ENCODE data around the gene PARP9.
"Not testable (repeated sequence)": the region's sequence is repeated elsewhere in the genome, so short reads cannot be mapped to it uniquely, and the experiment has no call there.

The PARP9 gene

DNA sequence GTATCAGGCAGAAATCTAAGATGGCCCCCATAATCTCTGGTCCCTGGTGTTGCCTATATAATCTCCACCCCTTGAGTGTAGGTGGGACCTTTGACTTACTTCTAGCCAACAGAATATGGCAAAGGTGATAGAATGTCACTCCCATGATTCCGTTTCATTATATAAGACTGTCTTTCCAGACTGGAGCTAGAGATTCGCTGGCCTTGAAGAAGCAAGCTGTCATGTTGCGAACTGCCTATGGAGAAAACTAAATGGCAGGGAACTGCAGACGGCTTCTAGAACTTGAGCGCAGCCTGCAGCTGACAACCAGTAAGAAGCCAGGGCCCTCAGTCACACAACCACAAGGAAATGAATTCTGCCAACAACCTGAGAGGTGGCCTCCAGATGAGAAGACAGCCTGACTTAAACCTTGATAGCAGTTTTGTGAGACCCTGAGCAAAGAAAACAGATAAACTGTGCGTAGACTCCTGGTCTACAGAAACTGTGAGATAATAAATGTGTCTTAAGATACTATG is 47.2 kb downstream of the PARP9 start:
- DNase-seq = no peak

- no peak for DNase-seq
Measured at GRCh38 chr3:122515870-122516269, 48.2 kb downstream of the PARP9 start.

DNA sequence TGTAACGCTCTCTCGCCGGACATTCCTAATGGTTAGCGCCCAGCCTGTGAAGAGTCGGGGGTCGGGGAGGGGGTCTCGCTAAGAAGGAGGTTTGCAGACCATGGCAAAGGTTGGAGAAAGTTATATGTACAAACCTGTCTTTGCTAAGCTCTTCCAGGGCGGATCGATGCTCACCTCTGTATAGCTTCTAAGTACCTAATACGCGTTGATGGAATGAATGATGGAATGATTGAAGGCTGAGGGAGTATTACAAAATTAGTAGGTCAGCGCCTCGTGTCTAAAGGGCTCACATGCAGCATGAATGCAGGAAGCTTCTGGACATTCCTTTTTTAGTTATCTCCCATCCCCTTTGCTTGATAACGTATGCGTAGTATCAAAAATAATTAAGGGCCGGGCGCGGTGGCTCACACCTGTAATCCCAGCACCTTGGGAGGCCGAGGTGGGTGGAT is 49.1 kb downstream of the PARP9 start:
- no peak for DNase-seq

DNA sequence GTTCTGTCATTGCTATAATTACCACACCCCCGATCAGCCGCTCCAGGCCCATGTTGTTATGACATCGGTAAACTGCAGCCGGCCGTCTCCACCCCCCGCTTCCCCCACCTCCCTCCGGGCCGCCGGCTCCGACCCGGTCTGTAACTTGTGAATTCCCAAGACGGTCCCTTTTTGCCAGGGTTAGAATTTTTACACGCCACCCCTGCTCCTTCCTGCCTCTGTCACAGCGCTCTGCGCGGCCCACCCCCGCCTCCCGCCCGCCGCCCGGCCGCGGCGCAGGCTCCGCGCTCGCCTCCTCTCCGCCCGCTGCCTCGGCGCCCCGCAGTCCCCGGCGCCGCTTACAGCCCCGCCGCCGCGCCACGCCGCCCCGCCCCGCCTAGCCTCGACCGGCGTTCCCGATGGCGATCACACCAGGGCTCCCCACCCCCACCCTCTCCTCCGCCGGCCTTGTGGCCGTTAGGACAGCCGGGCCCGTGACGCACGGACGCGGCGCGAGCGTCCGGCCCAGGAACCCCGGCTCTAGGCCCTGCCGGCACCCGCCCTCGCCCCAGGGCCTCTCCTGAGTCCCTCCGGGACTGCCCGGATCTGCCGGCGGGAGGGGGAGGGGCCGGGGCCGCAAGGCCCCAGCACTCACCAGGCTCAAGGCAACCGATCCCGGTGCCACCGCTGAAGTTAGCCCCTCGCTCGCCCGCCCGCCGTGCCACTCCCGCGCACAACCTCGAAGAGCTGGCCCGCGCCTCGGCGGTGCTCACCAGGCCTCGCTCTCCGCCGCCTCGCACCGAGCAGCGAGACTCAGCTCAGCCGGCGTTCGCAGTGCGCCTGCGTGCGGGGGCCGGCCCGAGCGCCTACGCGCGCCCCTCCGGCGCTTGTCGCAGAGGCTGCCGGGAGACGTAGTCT is 49.7 kb downstream of the PARP9 start, which contains the start of gene KPNA1:
TSS of gene KPNA1 (minus strand) at position 817 of the 897 bp plus-strand sequence. CDS start 18,374 bp downstream, outside the sequence.
- DNase-seq = peak; percentile 79

GRCh38 chr3:122513386-122514122 is 50.5 kb downstream of the PARP9 start:
- DNase-seq = no peak

DNA sequence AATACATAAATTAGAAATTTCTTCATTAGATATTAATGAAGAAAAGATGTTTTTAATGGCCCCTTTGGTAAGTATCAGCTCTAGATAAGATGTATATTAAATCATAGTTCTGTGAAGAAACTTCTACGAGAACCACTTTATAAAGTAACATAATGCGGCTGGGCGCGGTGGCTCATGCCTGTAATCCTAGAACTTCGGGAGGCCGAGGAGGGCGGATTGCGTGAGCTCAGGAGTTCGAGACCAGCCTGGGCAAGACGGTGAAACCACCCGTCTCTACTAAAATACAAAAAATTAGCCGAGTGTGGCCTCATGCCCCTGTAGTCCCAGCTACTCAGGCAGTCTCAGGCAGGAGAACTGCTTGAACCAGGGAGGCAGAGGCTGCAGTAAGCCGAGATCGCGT is 51.8 kb downstream of the PARP9 start:
- no peak for DNase-seq

DNA sequence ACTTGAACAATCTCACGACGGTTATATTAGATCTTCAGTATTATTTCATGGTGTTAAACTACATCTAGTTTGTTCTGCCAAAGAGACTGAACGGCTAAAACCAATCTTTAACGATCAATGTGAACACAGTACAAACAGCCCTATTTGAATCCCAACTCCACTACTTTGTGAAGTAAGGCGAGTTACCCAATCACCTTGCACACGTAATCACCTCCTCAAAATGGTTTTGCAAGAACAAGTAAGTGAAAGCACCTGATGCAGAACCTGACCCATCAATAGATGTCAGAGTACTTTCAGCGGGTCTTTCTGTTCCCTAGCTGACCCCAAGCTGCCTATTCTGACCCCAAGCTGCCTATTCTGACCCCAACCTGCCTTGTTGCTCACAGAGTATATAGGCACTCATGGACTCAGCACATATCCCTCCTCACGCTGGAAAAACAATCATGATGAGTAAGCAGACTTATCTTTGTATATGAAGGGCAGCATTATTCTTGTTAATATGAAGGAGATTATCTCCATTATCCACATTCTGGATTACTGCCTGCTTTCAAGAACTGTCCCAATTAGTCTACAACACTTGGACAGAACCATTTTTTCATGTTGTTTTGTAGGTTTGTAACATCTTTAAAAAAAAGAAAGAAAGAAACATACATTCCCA is 53.1 kb downstream of the PARP9 start:
- no peak for DNase-seq

- peak; percentile 92 for DNase-seq
Measured at GRCh38 chr3:122508944-122509343, 55.2 kb downstream of the PARP9 start.

DNA sequence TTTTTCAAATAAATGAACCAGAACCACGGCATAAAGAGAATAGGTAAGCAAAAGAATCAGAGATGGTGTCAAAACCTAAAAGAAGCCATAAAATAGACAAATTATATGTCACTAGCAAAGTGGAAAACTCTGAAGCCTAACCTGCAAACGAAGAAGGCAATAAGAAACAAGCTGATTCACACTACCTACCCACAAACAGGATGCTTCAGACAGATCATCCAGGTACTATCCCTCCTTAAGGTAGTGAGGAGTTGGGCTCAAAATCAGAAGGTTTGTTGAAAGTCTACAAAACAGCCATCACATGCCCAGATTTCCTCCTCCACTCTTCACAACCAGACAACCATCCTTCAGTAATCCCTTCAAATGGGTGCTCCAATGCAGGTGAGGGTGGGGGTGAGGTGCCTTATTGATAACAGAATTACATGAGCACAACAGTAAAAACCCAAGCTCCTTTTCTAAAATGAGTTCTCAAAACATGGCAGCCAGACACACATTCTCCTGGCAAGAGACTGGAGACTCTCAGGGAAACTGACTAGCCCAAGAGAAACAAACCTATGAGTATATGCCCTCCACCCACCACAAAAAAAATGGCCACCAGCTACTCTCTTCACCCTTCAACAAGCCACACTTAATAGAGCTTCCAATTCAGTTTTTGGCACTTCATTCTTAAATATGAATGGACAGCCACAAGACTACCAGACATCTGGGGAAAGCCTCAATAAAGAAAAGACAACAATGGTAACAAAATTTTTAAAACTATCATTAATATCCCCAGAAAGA is 55.8 kb downstream of the PARP9 start:
- no peak for DNase-seq

DNA sequence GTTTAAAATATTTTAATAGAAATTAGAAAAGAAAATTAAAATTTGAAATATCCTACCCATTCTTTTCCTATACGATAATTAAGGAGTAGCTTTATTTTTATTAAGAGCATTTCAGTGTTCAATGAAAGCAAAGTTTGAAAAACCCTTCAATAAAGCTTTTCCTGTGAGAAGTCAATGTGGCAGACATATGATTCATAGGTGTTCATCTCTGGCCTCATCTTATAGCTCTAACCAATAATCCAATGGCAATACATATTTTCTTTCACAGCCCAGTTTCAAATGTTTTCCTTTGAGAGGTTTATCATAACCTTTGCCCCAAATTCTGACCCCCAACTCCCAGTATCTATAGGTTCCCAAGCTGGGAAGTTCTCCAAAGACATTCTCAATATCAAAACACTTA is 57.6 kb downstream of the PARP9 start:
- DNase-seq = no peak

- no peak for DNase-seq
Measured at GRCh38 chr3:122505676-122506075, 58.4 kb downstream of the PARP9 start.

DNA sequence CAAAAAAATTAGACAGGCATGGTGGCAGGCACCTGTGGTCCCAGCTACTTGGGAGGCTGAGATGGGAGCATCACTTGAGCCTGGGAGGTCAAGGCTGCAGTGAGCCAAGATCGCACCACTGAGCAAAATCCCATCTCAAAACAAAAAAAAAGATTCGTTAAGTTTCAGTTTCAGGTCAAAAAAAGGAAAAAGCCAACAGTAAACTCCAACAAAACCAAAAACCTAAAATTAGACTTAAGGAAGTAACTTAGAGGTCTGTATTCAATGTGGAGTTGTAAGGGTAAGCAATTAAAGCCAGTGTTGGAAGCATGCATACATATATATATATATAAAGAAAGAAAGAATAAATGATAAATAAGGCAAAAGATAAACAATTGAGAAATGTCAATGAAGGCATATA is 61.2 kb downstream of the PARP9 start:
- peak; percentile 88 for DNase-seq

- no peak for DNase-seq
Measured at GRCh38 chr3:122502139-122502538, 62.0 kb downstream of the PARP9 start.

DNA sequence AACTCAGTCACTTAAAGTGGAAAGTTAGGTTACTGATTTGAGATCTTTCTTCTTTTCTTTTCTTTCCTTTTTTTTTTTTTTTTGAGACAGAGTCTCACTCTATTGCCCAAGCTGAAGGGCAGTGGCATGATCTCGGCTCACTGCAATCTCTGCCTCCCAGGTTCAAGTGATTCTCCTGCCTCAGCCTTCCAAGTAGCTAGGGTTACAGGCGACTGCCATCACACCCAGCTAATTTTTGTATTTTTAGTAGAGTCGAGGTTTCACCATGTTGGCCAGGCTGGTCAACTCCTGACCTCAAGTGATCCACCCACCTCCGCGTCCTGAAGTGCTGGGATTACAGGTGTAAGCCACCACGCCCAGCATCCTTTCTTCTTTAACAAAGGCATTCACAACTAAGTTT is 63.1 kb downstream of the PARP9 start:
- DNase-seq = not testable (repeated sequence)

- no peak for DNase-seq
Measured at GRCh38 chr3:122498152-122498551, 65.9 kb downstream of the PARP9 start.

- DNase-seq = peak; percentile 90
Measured at GRCh38 chr3:122497425-122497824, 66.7 kb downstream of the PARP9 start.

- no peak for DNase-seq
Measured at GRCh38 chr3:122496508-122496907, 67.6 kb downstream of the PARP9 start.

- DNase-seq = peak; percentile 73
Measured at GRCh38 chr3:122493296-122493695, 70.8 kb downstream of the PARP9 start.

DNA sequence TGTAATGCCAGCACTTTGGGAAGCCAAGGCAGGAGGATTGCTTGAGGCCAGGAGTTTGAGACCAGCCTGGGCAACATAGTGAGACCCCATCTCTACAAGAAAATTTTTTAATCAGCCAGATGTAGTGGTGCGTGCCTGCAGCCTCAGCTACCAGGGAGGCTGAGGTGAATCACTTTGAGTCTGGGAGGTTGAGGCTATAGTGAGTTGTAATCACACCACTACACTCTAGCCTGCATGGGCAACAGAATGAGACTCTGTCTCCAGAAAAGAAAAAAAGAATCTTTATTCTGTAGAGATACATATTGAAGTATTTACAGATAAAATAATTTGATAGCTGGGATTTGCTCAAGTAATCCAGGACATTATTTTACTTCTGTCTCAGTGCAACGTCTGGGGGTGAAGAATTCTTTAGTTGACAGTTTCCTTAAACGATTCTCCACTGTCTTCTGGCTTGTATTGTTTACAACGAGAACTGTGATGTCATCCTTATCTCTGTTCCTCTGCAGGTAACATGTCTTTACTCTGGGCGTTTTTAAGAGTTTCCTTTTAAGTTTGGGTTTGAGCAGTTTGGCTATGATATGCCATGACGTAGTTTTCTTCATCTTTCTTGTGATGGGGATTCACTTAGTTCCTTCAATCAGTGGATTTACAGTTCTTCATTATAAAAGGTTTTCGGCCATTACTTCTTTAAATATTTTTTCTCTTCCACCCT is 75.7 kb downstream of the PARP9 start:
- DNase-seq = no peak

DNA sequence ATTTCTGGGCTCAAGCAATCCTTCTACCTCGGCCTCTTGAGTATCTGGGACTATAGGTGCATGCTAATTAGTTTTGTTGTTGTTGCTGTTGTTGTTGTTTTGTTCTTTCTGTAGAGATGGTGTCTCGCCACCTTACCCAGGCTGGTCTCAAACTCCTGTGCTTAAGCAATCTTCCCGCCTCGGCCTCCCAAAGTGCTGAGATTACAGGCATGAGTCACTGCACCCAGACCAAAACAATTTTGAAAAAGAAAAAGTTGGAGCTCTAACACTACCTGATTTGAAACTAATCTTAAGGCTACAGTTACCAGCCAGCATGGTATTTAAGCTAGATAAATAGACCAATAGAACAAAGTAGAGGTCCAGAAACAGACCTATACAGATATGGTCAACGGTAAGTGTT is 79.1 kb downstream of the PARP9 start:
- DNase-seq = peak; percentile 17

DNA sequence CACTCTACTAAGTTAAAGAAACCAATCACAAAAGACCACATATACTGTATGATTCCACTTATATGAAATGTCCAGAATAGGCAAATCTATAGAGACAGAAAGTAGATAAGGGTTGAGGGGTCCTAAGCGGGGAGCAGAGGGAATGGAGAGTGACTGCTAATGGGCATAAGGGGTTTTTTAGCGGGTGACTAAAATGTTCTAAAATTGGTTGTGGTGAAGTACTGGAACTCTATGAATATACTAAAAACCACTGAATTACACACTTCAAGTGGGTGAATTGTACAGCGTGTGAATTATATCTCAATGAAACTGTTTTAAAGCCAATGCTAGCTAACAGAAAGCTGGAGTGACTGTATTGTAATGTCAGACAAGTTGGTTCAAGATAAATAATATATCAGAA is 82.7 kb downstream of the PARP9 start:
- DNase-seq = no peak
